ENCODE measurements around the gene QRICH1. TPM values are rescaled to one million over a fixed set of nuclear protein-coding genes. Genes with fewer than 3 reads are reported as not detected.

QRICH1 gene
- total RNA-seq, 1 experiment from 2014 or later = 123 TPM

GRCh38 chr3:49028673-49029562, 65.0 kb downstream of the QRICH1 start, which contains the start of gene IMPDH2 (continued):
- TF ChIP-seq ARID4B (CRISPR knock-in tag; IDR thresholded peaks at IDR 0.05; ENCODE audit: borderline replicate concordance) (peak; percentile 45; the same call in 1 of the 2 replicates), ZNF671 (CRISPR knock-in tag; IDR thresholded peaks at IDR 0.05) (no peak), FOXJ3 (CRISPR knock-in tag; IDR thresholded peaks at IDR 0.05; ENCODE audit: borderline replicate concordance) (no peak), ATF6 (CRISPR knock-in tag; IDR thresholded peaks at IDR 0.05) (no peak), NR1H2 (CRISPR knock-in tag; IDR thresholded peaks at IDR 0.05) (no peak), E2F5 (CRISPR knock-in tag; IDR thresholded peaks at IDR 0.05) (peak; percentile 96), ESRRA (CRISPR knock-in tag; IDR thresholded peaks at IDR 0.05; ENCODE audit: borderline replicate concordance) (no peak), TEAD4 (CRISPR knock-in tag; IDR thresholded peaks at IDR 0.05) (0 out of 2 replicates have a peak, but pooled peaks have one; percentile 32), CDX4 (CRISPR knock-in tag; IDR thresholded peaks at IDR 0.05; ENCODE audit: borderline replicate concordance) (no peak; the same call in 1 of the 2 replicates), USF1 (CRISPR knock-in tag; IDR thresholded peaks at IDR 0.05) (no peak), MYBL2 (CRISPR knock-in tag; IDR thresholded peaks at IDR 0.05) (peak; percentile 72; the same call in 1 of the 2 replicates), SMAD3 (CRISPR knock-in tag; IDR thresholded peaks at IDR 0.05; ENCODE audit: borderline replicate concordance) (no peak; the same call in 1 of the 2 replicates), ZBTB21 (CRISPR knock-in tag; IDR thresholded peaks at IDR 0.05; ENCODE audit: borderline replicate concordance) (peak; percentile 96), ELF4 (CRISPR knock-in tag; IDR thresholded peaks at IDR 0.05; ENCODE audit: low read depth) (no peak), USF2 (CRISPR knock-in tag; IDR thresholded peaks at IDR 0.05) (peak; percentile 55; the same call in 1 of the 2 replicates), TCF7 (CRISPR knock-in tag; IDR thresholded peaks at IDR 0.05; ENCODE audit: low read depth) (no peak), GRHL2 (CRISPR knock-in tag; IDR thresholded peaks at IDR 0.05; ENCODE audit: insufficient replicate concordance, severe bottlenecking) (no peak), E2F1 (CRISPR knock-in tag; IDR thresholded peaks at IDR 0.05) (no peak), CBFB (CRISPR knock-in tag; IDR thresholded peaks at IDR 0.05; ENCODE audit: low read depth) (peak; percentile 96), NFATC4 (CRISPR knock-in tag; IDR thresholded peaks at IDR 0.05) (peak; percentile 90), ZNF416 (CRISPR knock-in tag; IDR thresholded peaks at IDR 0.05) (peak; percentile 94)

Measured in WTC11 (cell line).